HCT116 (cell line): Measurements from ENCODE around the gene VPS4B.

Experiments
- CEBPB ChIP-seq: IDR thresholded peaks from 2 replicates; pipeline ENCODE4 v1.6.1; 2012; ENCODE audit warnings: low read depth
- CTCF ChIP-seq, 3 experiments: fragments of 200-600 bp in 1 of 3; sonication (generic) in 1 of 3; IDR thresholded peaks in 2 of 3; conservative IDR thresholded peaks in 1 of 3; 2 replicates each; pipeline ENCODE4 v1.5.1; 2012 to 2017; ENCODE audit warnings: low read depth in 2 of 3, low read length in 2 of 3, antibody characterized with exemption in 1 of 3, borderline replicate concordance in 1 of 3, control low read depth in 1 of 3, mild to moderate bottlenecking in 1 of 3, mixed read lengths in 1 of 3, mixed run types in 1 of 3, moderate library complexity in 1 of 3; ENCODE audit not compliant: insufficient read depth in 1 of 3
- EZH2 ChIP-seq: fragments of 200-600 bp; sonication (generic); IDR thresholded peaks from 2 replicates; pipeline ENCODE4 v1.6.1; 2017; ENCODE audit warnings: antibody characterized with exemption, mixed run types
- MAX ChIP-seq: IDR thresholded peaks from 2 replicates; pipeline ENCODE4 v1.6.1; 2012
- POLR2A ChIP-seq: IDR thresholded peaks from 2 replicates; pipeline ENCODE4 v1.7.0; 2011; ENCODE audit warnings: borderline replicate concordance; ENCODE audit not compliant: insufficient read depth, insufficient read length; ENCODE audit errors: extremely low read depth
- POLR2AphosphoS5 ChIP-seq: IDR thresholded peaks from 2 replicates; pipeline ENCODE4 v1.6.1; 2011; ENCODE audit warnings: mild to moderate bottlenecking, low read depth, low read length, moderate library complexity
- RAD21 ChIP-seq: IDR thresholded peaks from 2 replicates; pipeline ENCODE4 v1.6.1; 2012; ENCODE audit warnings: low read depth, mild to moderate bottlenecking
- REST ChIP-seq: IDR thresholded peaks from 2 replicates; pipeline ENCODE4 v1.6.1; 2012; ENCODE audit warnings: low read depth
- SIN3A ChIP-seq: IDR thresholded peaks from 2 replicates; pipeline ENCODE4 v1.6.1; 2012; ENCODE audit warnings: low read depth
- ZBTB33 ChIP-seq: IDR thresholded peaks from 2 replicates; pipeline ENCODE4 v1.6.1; 2011; ENCODE audit warnings: mild to moderate bottlenecking, low read length, moderate library complexity; ENCODE audit not compliant: insufficient replicate concordance; ENCODE audit errors: extremely low read depth
- ZFX ChIP-seq: fragments of 450-650 bp; IDR thresholded peaks from 2 replicates; pipeline ENCODE4 v1.6.1; 2017
- ZNF274 ChIP-seq: fragments of 200-500 bp; sonication (Bioruptor generic); IDR thresholded peaks from 2 replicates; pipeline ENCODE4 v1.6.1; 2014; ENCODE audit warnings: mild to moderate bottlenecking, low read depth, low read length, inconsistent platforms

- TF ChIP-seq CTCF (IDR thresholded peaks at IDR 0.05 in 2 of 3, conservative IDR thresholded peaks at IDR 0.05 in 1 of 3; ENCODE audit: borderline replicate concordance in 1 of 3, insufficient read depth in 1 of 3, low read depth in 2 of 3, low read length in 2 of 3) = no peak
- TF ChIP-seq REST = no peak
- no peak for TF ChIP-seq POLR2A
- no peak for TF ChIP-seq ZNF274
- TF ChIP-seq POLR2AphosphoS5 = no peak
- TF ChIP-seq EZH2 = no peak
- TF ChIP-seq CEBPB = no peak
- no peak for TF ChIP-seq ZBTB33
- TF ChIP-seq SIN3A = no peak
- TF ChIP-seq ZFX = no peak
- no peak for TF ChIP-seq RAD21
- TF ChIP-seq MAX = no peak
Observed at GRCh38 chr18:63377275-63377980, 44.8 kb downstream of the VPS4B start.
